Erythroblast (primary cell): ENCODE data around the gene AGTR1.

Experiments used
- GATA1 ChIP-seq: IDR thresholded peaks from 2 replicates; pipeline ENCODE4 v1.6.1; 2011; ENCODE audit warnings: low read depth, mild to moderate bottlenecking, control low read depth, low read length, moderate library complexity
- POLR2A ChIP-seq: IDR thresholded peaks from 2 replicates; pipeline ENCODE4 v1.6.1; 2011; ENCODE audit warnings: mild to moderate bottlenecking, low read length

DNA sequence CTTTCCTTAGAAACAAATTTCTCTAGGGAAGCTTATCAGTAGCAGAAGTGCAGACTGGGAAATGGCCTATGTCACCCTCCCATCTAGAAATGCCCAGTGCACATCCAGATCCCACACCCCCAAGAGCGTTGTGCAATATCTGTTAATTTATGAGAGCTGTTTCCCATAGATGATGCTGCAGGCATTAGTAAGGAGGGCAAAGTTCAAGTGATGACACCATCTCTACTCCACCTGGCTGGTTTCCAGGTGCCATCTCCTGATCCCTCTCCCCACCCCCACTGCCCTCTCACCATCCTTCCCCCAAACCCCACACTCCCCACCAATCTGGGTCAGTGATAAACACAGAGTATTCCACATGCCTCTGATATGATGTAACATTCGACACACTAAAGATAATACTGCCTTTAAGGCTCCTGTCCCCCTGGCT, 39.4 kb downstream of the AGTR1 start:
- no peak for TF ChIP-seq POLR2A
- TF ChIP-seq GATA1, result no peak
